Measurements from ENCODE around the gene EMP2. TPM values are rescaled to one million over a fixed set of nuclear protein-coding genes. Genes with fewer than 3 reads are reported as not detected.
"Not testable (repeated sequence)": the region's sequence is repeated elsewhere in the genome, so short reads cannot be mapped to it uniquely, and the experiment has no call there.

EMP2 gene
- total and polyA plus RNA-seq, 2 experiments from 2014 or later: 29.1 to 93.4 TPM

GRCh38 chr16:10562361-10562899 lies 18.0 kb downstream of the EMP2 start:
- H4K20me1 ChIP-seq (ENCODE audit: insufficient read depth, poor library complexity, severe bottlenecking): no peaks in the 10 kb centered on the region
- peaks cover 4% of the 10 kb centered on the region for H3K79me2 ChIP-seq
- DNase-seq (ENCODE audit: low spot score): no peak
- no peaks in the 10 kb centered on the region for H3K9me2 ChIP-seq (replicated peaks; ENCODE audit: insufficient read depth)
- no peak overlapping the region for H2AFZ ChIP-seq
- no peaks in the 10 kb centered on the region for H3K4me1 ChIP-seq (ENCODE audit: insufficient read depth)
- H3K36me3 ChIP-seq (replicated peaks; ENCODE audit: insufficient read depth, low read depth): no peaks in the 10 kb centered on the region
- H3K27ac ChIP-seq: no peak overlapping the region
- no peaks in the 10 kb centered on the region for H3K9me3 ChIP-seq (ENCODE audit: low read depth)
- no peak overlapping the region for H3K4me2 ChIP-seq
- no peak for TF ChIP-seq CTCF (IDR thresholded peaks at IDR 0.05; ENCODE audit: poor library complexity)
- TF ChIP-seq EZH2phosphoT487 (IDR thresholded peaks at IDR 0.05; ENCODE audit: low read depth, severe bottlenecking, unreplicated experiment): no peak
- TF ChIP-seq EZH2 (IDR thresholded peaks at IDR 0.05; ENCODE audit: borderline replicate concordance): no peak
- no peak overlapping the region for H3K4me3 ChIP-seq
- H3K27me3 ChIP-seq: no peaks in the 10 kb centered on the region

GRCh38 chr16:10561425-10561824 lies 19.0 kb downstream of the EMP2 start:
- Histone ChIP-seq H3K9me3 (ENCODE audit: low read depth) (no peaks in the 10 kb centered on the region), H3K27ac (no peak overlapping the region), H3K4me2 (no peak overlapping the region), H3K36me3 (replicated peaks; ENCODE audit: insufficient read depth, low read depth) (no peaks in the 10 kb centered on the region), H3K79me2 (peaks cover 4% of the 10 kb centered on the region), H3K9me2 (replicated peaks; ENCODE audit: insufficient read depth) (no peaks in the 10 kb centered on the region), H3K4me3 (no peak overlapping the region), H3K4me1 (ENCODE audit: insufficient read depth) (no peaks in the 10 kb centered on the region), H2AFZ (no peak overlapping the region), H3K27me3 (no peaks in the 10 kb centered on the region), H4K20me1 (ENCODE audit: insufficient read depth, poor library complexity, severe bottlenecking) (no peaks in the 10 kb centered on the region)
- DNase-seq (ENCODE audit: low spot score): no peak
- TF ChIP-seq EZH2phosphoT487 (IDR thresholded peaks at IDR 0.05; ENCODE audit: low read depth, severe bottlenecking, unreplicated experiment) (no peak), CTCF (IDR thresholded peaks at IDR 0.05; ENCODE audit: poor library complexity) (no peak), EZH2 (IDR thresholded peaks at IDR 0.05; ENCODE audit: borderline replicate concordance) (no peak)
- 95% methylated on average over 3 of the region's 3 CpGs for WGBS (ENCODE audit: low lambda C conversion rate, missing lambda C conversion rate)

- no peaks in the 10 kb centered on the region for H3K36me3 ChIP-seq (replicated peaks; ENCODE audit: insufficient read depth, low read depth)
- DNase-seq (ENCODE audit: low spot score): no peak
- no peaks in the 10 kb centered on the region for H3K4me1 ChIP-seq (ENCODE audit: insufficient read depth)
- H3K27ac ChIP-seq: no peak overlapping the region
- H4K20me1 ChIP-seq (ENCODE audit: insufficient read depth, poor library complexity, severe bottlenecking): no peaks in the 10 kb centered on the region
- 88% methylated on average over 3 of the region's 3 CpGs for WGBS (ENCODE audit: low lambda C conversion rate, missing lambda C conversion rate)
- no peak overlapping the region for H3K4me2 ChIP-seq
- no peak overlapping the region for H2AFZ ChIP-seq
- no peaks in the 10 kb centered on the region for H3K27me3 ChIP-seq
- H3K9me2 ChIP-seq (replicated peaks; ENCODE audit: insufficient read depth): no peaks in the 10 kb centered on the region
- TF ChIP-seq EZH2 (IDR thresholded peaks at IDR 0.05; ENCODE audit: borderline replicate concordance): no peak
- TF ChIP-seq CTCF (IDR thresholded peaks at IDR 0.05; ENCODE audit: poor library complexity): no peak
- no peak for TF ChIP-seq EZH2phosphoT487 (IDR thresholded peaks at IDR 0.05; ENCODE audit: low read depth, severe bottlenecking, unreplicated experiment)
- peaks cover 4% of the 10 kb centered on the region for H3K79me2 ChIP-seq
- no peak overlapping the region for H3K4me3 ChIP-seq
- H3K9me3 ChIP-seq (ENCODE audit: low read depth): no peaks in the 10 kb centered on the region
Observed at GRCh38 chr16:10561001-10561400, 19.4 kb downstream of the EMP2 start.

- not testable (repeated sequence) for H3K4me1 ChIP-seq (ENCODE audit: insufficient read depth); H2AFZ ChIP-seq; H3K9me2 ChIP-seq (replicated peaks; ENCODE audit: insufficient read depth); H3K27ac ChIP-seq; H3K4me2 ChIP-seq; H4K20me1 ChIP-seq (ENCODE audit: insufficient read depth, poor library complexity, severe bottlenecking); H3K79me2 ChIP-seq; H3K27me3 ChIP-seq; H3K36me3 ChIP-seq (replicated peaks; ENCODE audit: insufficient read depth, low read depth); H3K4me3 ChIP-seq; DNase-seq (ENCODE audit: low spot score); H3K9me3 ChIP-seq (ENCODE audit: low read depth)
- 92% methylated on average over 4 of the region's 4 CpGs for WGBS (ENCODE audit: low lambda C conversion rate, missing lambda C conversion rate)
Observed at GRCh38 chr16:10559792-10560191, 20.6 kb downstream of the EMP2 start.
